DMS79 (cell line): Measurements from ENCODE around the gene MRPS16.
"Not testable (repeated sequence)": the region's sequence is repeated elsewhere in the genome, so short reads cannot be mapped to it uniquely, and the experiment has no call there.

ENCODE experiments used
- DNase-seq: peaks from one replicate; lab custom pipeline; 2025; lab: John Stamatoyannopoulos, UW

MRPS16 gene

GRCh38 chr10:73252445-73253224, at the start of gene MRPS16:
Gene MRPS16 (minus strand): TSS chr10:73252644. CDS start chr10:73252482, 162 bp downstream.
- peak; percentile 87 for DNase-seq

- no peak for DNase-seq
Measured at GRCh38 chr10:73296946-73297345, 44.5 kb upstream of the MRPS16 start.

- no peak for DNase-seq
Measured at GRCh38 chr10:73293461-73293860, 41.0 kb upstream of the MRPS16 start.

GRCh38 chr10:73289958-73290357, 37.5 kb upstream of the MRPS16 start:
- no peak for DNase-seq

- no peak for DNase-seq
Measured at GRCh38 chr10:73287441-73287840, 35.0 kb upstream of the MRPS16 start.

GRCh38 chr10:73281097-73281496, 28.7 kb upstream of the MRPS16 start:
- DNase-seq, result no peak

GRCh38 chr10:73264423-73264822, 12.0 kb upstream of the MRPS16 start:
- no peak for DNase-seq

GRCh38 chr10:73263693-73264347, 11.4 kb upstream of the MRPS16 start:
- DNase-seq, result no peak

- DNase-seq, result no peak
Measured at GRCh38 chr10:73262880-73263555, 10.6 kb upstream of the MRPS16 start.

- DNase-seq, result no peak
Measured at GRCh38 chr10:73262105-73262730, 9.8 kb upstream of the MRPS16 start.

- no peak for DNase-seq
Measured at GRCh38 chr10:73261362-73261995, 9.0 kb upstream of the MRPS16 start.

GRCh38 chr10:73258612-73259011, 6.2 kb upstream of the MRPS16 start:
- DNase-seq, result not testable (repeated sequence)

- DNase-seq, result no peak
Measured at GRCh38 chr10:73253225-73253555, 746 bp upstream of the MRPS16 start.

GRCh38 chr10:73251683-73252444, 580 bp downstream of the MRPS16 start:
- no peak for DNase-seq

GRCh38 chr10:73248259-73248724, 4.2 kb downstream of the MRPS16 start:
- DNase-seq, result no peak

GRCh38 chr10:73247509-73248258, 4.8 kb downstream of the MRPS16 start:
- DNase-seq, result no peak

- DNase-seq, result peak; percentile 71
Measured at GRCh38 chr10:73246646-73247508, 5.6 kb downstream of the MRPS16 start, which contains the start of gene DNAJC9. Gene DNAJC9 (minus strand): TSS chr10:73247255. CDS start chr10:73247189, 66 bp downstream.

GRCh38 chr10:73246322-73246645, 6.2 kb downstream of the MRPS16 start:
- DNase-seq, result no peak

GRCh38 chr10:73244866-73245477, 7.5 kb downstream of the MRPS16 start:
- DNase-seq, result no peak
